Heart left ventricle (tissue), 16 donors: ENCODE results near the gene ADPRHL1. TPM values are rescaled to one million over a fixed set of nuclear protein-coding genes. Genes with fewer than 3 reads are reported as not detected.
A peak's percentile ranks its signal among the peaks of the same experiment; 100 is the strongest.

Source experiments
- ATAC-seq, 4 donors: fragments of 200-7000 bp; cut with Tn5 transposase; one replicate each; pipeline ENCODE4 v1.9.1; 2020 to 2022; ENCODE audit warnings: moderate library complexity in 4 of 4, mild to moderate bottlenecking in 3 of 4, moderate number of reproducible peaks in 1 of 4
- DNase-seq, 5 donors: peaks; one replicate each; pipeline ENCODE4 v3.0.0-alpha.2; 2020
- H3K27ac ChIP-seq, 12 donors: fragments of 200-600 bp; sonication (generic) in 4 of 12; one replicate each; pipeline versions ENCODE4 v1.5.0 to v1.8.0; 2016 to 2022; ENCODE audit warnings: mild to moderate bottlenecking in 2 of 12
- H3K27me3 ChIP-seq, 9 donors: fragments of 200-600 bp; sonication (generic) in 2 of 9; one replicate each; pipeline versions ENCODE4 v1.5.1 to v1.8.0; 2016 to 2022; ENCODE audit warnings: mild to moderate bottlenecking in 3 of 9
- H3K36me3 ChIP-seq, 9 donors: fragments of 200-600 bp; sonication (generic) in 2 of 9; one replicate each; pipeline versions ENCODE4 v1.5.0 to v1.8.0; 2018 to 2022; ENCODE audit warnings: mild to moderate bottlenecking in 2 of 9
- H3K4me1 ChIP-seq, 12 donors: fragments of 200-600 bp; sonication (generic) in 4 of 12; one replicate each; pipeline versions ENCODE4 v1.5.0 to v1.8.0; 2016 to 2022; ENCODE audit warnings: mild to moderate bottlenecking in 3 of 12
- H3K4me3 ChIP-seq, 12 donors: fragments of 200-600 bp; sonication (generic) in 4 of 12; one replicate each; pipeline versions ENCODE4 v1.5.0 to v1.8.0; 2017 to 2022; ENCODE audit warnings: mild to moderate bottlenecking in 9 of 12, moderate library complexity in 4 of 12
- H3K9me3 ChIP-seq, 12 donors: fragments of 200-600 bp; sonication (generic) in 4 of 12; one replicate each; pipeline versions ENCODE4 v1.5.0 to v1.8.0; 2016 to 2022; ENCODE audit warnings: mild to moderate bottlenecking in 1 of 12
- CTCF ChIP-seq, 12 donors: fragments of 200-600 bp; sonication (generic) in 4 of 12; IDR thresholded peaks; one replicate each; pipeline versions ENCODE4 v1.5.0 to v1.8.0; 2018 to 2022; ENCODE audit warnings: antibody characterized with exemption in 12 of 12, mild to moderate bottlenecking in 5 of 12
- POLR2A ChIP-seq, 2 donors: fragments of 450-650 bp; IDR thresholded peaks; one replicate each; pipeline ENCODE4 v1.6.1; 2017; ENCODE audit warnings: antibody characterized with exemption in 2 of 2, mild to moderate bottlenecking in 2 of 2, moderate library complexity in 2 of 2
- WGBS, 4 donors: extraction: QIAGEN DNeasy Blood & Tissue Kit in 2 of 4; methylation state at CpG; one replicate each; pipeline versions ENCODE4 v1.1.5 to v1.1.7; 2013 to 2018; 5-methylcytosine and 5-hydroxymethylcytosine counted together
- intact Hi-C, 10 donors: fragments of 100-400 bp; cut with DNase I; formaldehyde crosslinking; loops; one replicate each; pipeline versions ENCODE4 v1.11.1 to v1.14.2; 2022
- polyA plus RNA-seq, 2 donors: library from polyadenylated mRNA; stranded (reverse); fragments of 200-250 nt; gene quantifications; one replicate each; pipeline ENCODE4 v1.2.3, GENCODE V29; 2013
- total RNA-seq, 9 donors: library from RNA; depleted of rRNA in 2 of 9; stranded (reverse); fragments of >200 nt in 2 of 9; fragmentation: NEBNext Ultra II Directional in 3 of 9; extraction: Animal tissue kit (Norgen Biotek cat#: 25700) in 3 of 9; gene quantifications; one replicate each; pipeline versions ENCODE4 v1.1.0 to v1.2.4, GENCODE V29; 2016 to 2023
- donor health status: ischemic (EF 13 %, LVEDD 7.1; RV severe dilation, severe dysfunction).
- donor health status: healthy with polysubstance abuse.
- donor health status: DM: no; HTN: yes; CAD: no.
- donor health status: DM: no; HTN: no; CAD: no.
- donor health status: ischemic (EF 25% LVEDD 6.9; RV normal size, moderate dysfunction).
- donor health status: ischemic (EF 25% LVEDD 5.7; RV mildly dilated, moderate dysfunction).
- donor health status: healthy.
- donor health status: DM: yes; HTN: yes; CAD: no.
- donor health status: ischemic (EF 35%, LVEDD 5.7; RV mildly dilated, moderate dysfunction).
- donor health status: nonischemic (EF 11% LVEDD 7.7; RV severe dilation, severe dysfunction).
- donor health status: DM: yes; HTN: yes; CAD: no.
- donor health status: PGD.
- donor health status: ischemic (EF 29% LVEDD 5.4; RV normal size, mild dysfunction).
- donor health status: nonischemic (EF 23%, LVEDD 6.1; RV moderate dilation, normal function).

The ADPRHL1 gene
- total and polyA plus RNA-seq, 11 donors, result 160 to 774 (median 521) TPM

- H3K4me3 ChIP-seq, result no peak overlapping the region
- TF ChIP-seq CTCF (IDR thresholded peaks at IDR 0.05) (no peak), POLR2A (IDR thresholded peaks at IDR 0.05) (no peak)
- intact Hi-C loops, result loop anchor here in 1 of 10 donors (5.0 kb wide), 1 partner anchor 715 kb away; no protein-coding TSS in a partner anchor
- H3K27me3 ChIP-seq, result no peaks in the 10 kb centered on the region
- WGBS, 4 donors, result 63 to 77% (median 69%) methylated on average over 26 to 34 of the region's 34 CpGs
- H3K27ac ChIP-seq, result peak overlapping the region in 7 of 12 donors; percentile 9 to 69 (median 34)
- H3K9me3 ChIP-seq, result no peaks in the 10 kb centered on the region
- H3K4me1 ChIP-seq, result peaks cover 0 to 34% (median 0%) of the 10 kb centered on the region in 12 donors
- peaks cover 0 to 61% (median 23%) of the 10 kb centered on the region in 9 donors for H3K36me3 ChIP-seq
- peak; percentile 53 to 68 (median 58) for ATAC-seq
- peak in 2 of 5 donors; percentile 32 to 46 for DNase-seq
Measured at GRCh38 chr13:113432506-113433270, 20.6 kb downstream of the ADPRHL1 start.

- peaks cover 0 to 36% (median 0%) of the 10 kb centered on the region in 12 donors for H3K4me1 ChIP-seq
- H3K27ac ChIP-seq, result peak overlapping the region in 4 of 12 donors; percentile 17 to 75 (median 36)
- no peaks in the 10 kb centered on the region for H3K27me3 ChIP-seq
- DNase-seq, result peak in 2 of 5 donors; percentile 20
- peaks cover 0 to 70% (median 25%) of the 10 kb centered on the region in 9 donors for H3K36me3 ChIP-seq
- TF ChIP-seq POLR2A (IDR thresholded peaks at IDR 0.05) (no peak), CTCF (IDR thresholded peaks at IDR 0.05) (no peak)
- no peaks in the 10 kb centered on the region for H3K9me3 ChIP-seq
- 85 to 88% (median 87%) methylated on average over 13 to 22 of the region's 22 CpGs for WGBS, 4 donors
- peak in 3 of 4 donors; percentile 7 to 25 (median 12) for ATAC-seq
- H3K4me3 ChIP-seq, result no peak overlapping the region
- intact Hi-C loops, result loop anchor here in 1 of 10 donors (5.0 kb wide), 1 partner anchor 716 kb away; no protein-coding TSS in a partner anchor
Measured at GRCh38 chr13:113431171-113431570, 22.1 kb downstream of the ADPRHL1 start.

DNA sequence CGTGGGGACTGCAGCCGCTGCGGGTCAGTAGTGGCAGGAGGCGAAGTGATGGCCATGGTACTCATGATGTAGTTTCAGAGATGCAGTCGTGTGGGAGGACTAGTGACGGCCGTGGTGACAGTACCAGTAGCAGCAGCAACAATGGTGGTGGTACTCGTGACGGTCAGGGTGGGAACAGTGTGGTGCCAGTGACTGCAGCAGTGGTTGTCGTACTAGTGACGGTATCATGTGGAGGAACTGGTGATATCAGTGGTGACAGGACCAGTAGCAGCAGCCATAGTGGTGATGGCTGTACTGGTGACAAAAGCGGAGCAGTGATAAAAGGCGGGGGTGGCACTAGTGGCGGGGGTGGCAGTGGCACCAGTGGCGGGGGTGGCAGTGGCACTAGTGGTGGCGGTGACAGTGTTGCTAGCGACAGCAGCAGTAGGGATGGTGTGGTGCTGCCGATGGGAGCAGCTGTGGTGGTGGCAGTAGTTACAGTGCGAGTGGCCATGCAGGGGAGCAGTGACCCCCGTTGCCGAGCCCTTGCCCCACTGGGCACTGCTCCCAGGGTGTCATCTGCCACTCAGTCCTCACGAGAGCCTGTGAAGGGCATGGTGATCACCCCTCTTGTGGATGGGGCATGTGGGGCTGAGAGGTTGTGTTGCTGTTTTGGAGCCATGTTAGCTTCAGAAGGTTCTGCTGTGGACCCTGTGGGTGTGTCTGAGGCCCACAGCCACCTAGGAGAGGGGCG, 22.7 kb downstream of the ADPRHL1 start:
- 69 to 78% (median 74%) methylated on average over 22 to 23 of the region's 23 CpGs for WGBS, 4 donors
- intact Hi-C loops, result loop anchor here in 1 of 10 donors (5.0 kb wide), 1 partner anchor 717 kb away; no protein-coding TSS in a partner anchor
- Histone ChIP-seq H3K9me3 (no peaks in the 10 kb centered on the region), H3K27ac (peak overlapping the region in 4 of 12 donors; percentile 17 to 75 (median 36)), H3K27me3 (no peaks in the 10 kb centered on the region), H3K4me1 (peaks cover 0 to 36% (median 0%) of the 10 kb centered on the region in 12 donors), H3K4me3 (no peak overlapping the region), H3K36me3 (peaks cover 0 to 73% (median 25%) of the 10 kb centered on the region in 9 donors)
- ATAC-seq (peak; percentile 21 to 58 (median 41)), DNase-seq (peak in 2 of 5 donors; percentile 30 to 33)
- no peak for TF ChIP-seq CTCF (IDR thresholded peaks at IDR 0.05)
- no peak for TF ChIP-seq POLR2A (IDR thresholded peaks at IDR 0.05)

DNA sequence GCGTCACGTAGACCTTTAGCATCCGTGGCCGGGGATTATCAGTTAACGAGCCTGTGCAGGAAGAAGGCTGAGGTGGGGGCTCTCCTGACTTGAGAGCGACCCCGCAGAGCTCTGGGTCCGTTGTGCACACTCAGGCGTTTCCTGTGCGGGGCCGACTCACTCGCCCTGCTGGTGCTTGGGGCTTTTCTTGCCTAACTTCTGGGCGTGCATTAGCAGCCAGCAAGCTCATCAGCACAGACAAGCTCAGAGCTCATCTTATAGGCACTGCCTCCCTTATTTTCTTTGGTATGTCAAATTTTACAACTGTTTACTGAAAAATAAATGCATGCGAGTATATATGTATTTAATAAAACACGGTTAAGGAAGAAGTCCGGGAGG, 23.7 kb downstream of the ADPRHL1 start:
- no peak overlapping the region for H3K4me3 ChIP-seq
- H3K27me3 ChIP-seq, result no peaks in the 10 kb centered on the region
- ATAC-seq, result no peak
- intact Hi-C loops, result no loop called here
- H3K27ac ChIP-seq, result peak overlapping the region in 1 of 12 donors; percentile 75
- no peak for DNase-seq
- H3K36me3 ChIP-seq, result peaks cover 0 to 82% (median 25%) of the 10 kb centered on the region in 9 donors
- TF ChIP-seq POLR2A (IDR thresholded peaks at IDR 0.05), result no peak
- WGBS, 4 donors, result 68 to 83% (median 75%) methylated on average over 16 of the region's 16 CpGs
- no peaks in the 10 kb centered on the region for H3K9me3 ChIP-seq
- peaks cover 0 to 36% (median 0%) of the 10 kb centered on the region in 12 donors for H3K4me1 ChIP-seq
